B cell (primary cell): ENCODE measurements around the gene TOPAZ1. TPM values are rescaled to one million over a fixed set of nuclear protein-coding genes. Genes with fewer than 3 reads are reported as not detected.

Source experiments
- ATAC-seq: fragments of 200-7000 bp; cut with Tn5 transposase; one replicate; pipeline ENCODE4 v1.10.0; 2021; ENCODE audit warnings: low read depth, mild to moderate bottlenecking, moderate number of reproducible peaks, moderate library complexity
- CTCF ChIA-PET: fragments of 350-600 bp; sonication (Branson Sonifier 250); formaldehyde crosslinking; loops from one replicate; lab custom pipeline; 2021; ENCODE audit warnings: antibody characterized with exemption, inconsistent platforms; lab: Charles Lee
- POLR2A ChIA-PET: fragments of 350-600 bp; sonication (Branson Sonifier 250); formaldehyde crosslinking; loops from one replicate; lab custom pipeline; 2021; ENCODE audit warnings: antibody characterized with exemption; lab: Charles Lee
- DNase-seq: peaks from one replicate; pipeline ENCODE4 v3.0.0; 2013
- H2AFZ ChIP-seq: 2 replicates; pipeline ENCODE4 v1.6.1; 2012; ENCODE audit warnings: mild to moderate bottlenecking, low read depth, low read length; ENCODE audit not compliant: insufficient read depth, poor library complexity, severe bottlenecking
- H3K27ac ChIP-seq, 2 donors: 1 replicate in 1 of 2; 2 replicates in 1 of 2; pipeline ENCODE4 v1.5.1; 2012 to 2013; ENCODE audit warnings: low read length in 2 of 2, mild to moderate bottlenecking in 2 of 2, moderate library complexity in 1 of 2
- H3K27me3 ChIP-seq, 4 experiments: fragments of 200-600 bp in 1 of 4; sonication (generic) in 1 of 4; replicated peaks in 1 of 4; 1 replicate in 2 of 4; 2 replicates in 2 of 4; pipeline versions ENCODE4 v1.6.1 to v1.7.0; 2013 to 2016; ENCODE audit warnings: low read length in 3 of 4, mild to moderate bottlenecking in 2 of 4, mixed read lengths in 1 of 4, moderate library complexity in 1 of 4; ENCODE audit not compliant: insufficient read depth in 4 of 4, control insufficient read depth in 3 of 4; ENCODE audit errors: control extremely low read depth in 1 of 4
- H3K36me3 ChIP-seq, 2 experiments: replicated peaks in 1 of 2; 1 replicate in 1 of 2; 2 replicates in 1 of 2; pipeline versions ENCODE4 v1.6.1 to v1.7.1; 2013; ENCODE audit warnings: low read length in 1 of 2; ENCODE audit not compliant: insufficient read depth in 2 of 2, control insufficient read depth in 1 of 2; ENCODE audit errors: control extremely low read depth in 1 of 2, extremely low read depth in 1 of 2
- H3K4me1 ChIP-seq, 2 donors: fragments of 200-600 bp in 1 of 2; sonication (generic) in 1 of 2; 1 replicate in 1 of 2; 2 replicates in 1 of 2; pipeline versions ENCODE4 v1.5.1 to v1.6.1; 2013 to 2017; ENCODE audit warnings: low read length in 2 of 2; ENCODE audit not compliant: control insufficient read depth in 2 of 2, insufficient read depth in 2 of 2
- H3K4me2 ChIP-seq: replicated peaks from 2 replicates; pipeline ENCODE3; 2012; ENCODE audit warnings: mild to moderate bottlenecking, low read depth, low read length; ENCODE audit not compliant: poor library complexity, severe bottlenecking
- H3K4me3 ChIP-seq, 5 experiments: fragments of 200-600 bp in 1 of 5; sonication (generic) in 1 of 5; 1 replicate in 3 of 5; 2 replicates in 2 of 5; pipeline versions ENCODE4 v1.5.1 to v1.7.0; 2011 to 2016; ENCODE audit warnings: low read length in 4 of 5, mild to moderate bottlenecking in 4 of 5, low read depth in 2 of 5, control low read depth in 1 of 5, moderate library complexity in 1 of 5; ENCODE audit not compliant: insufficient read depth in 1 of 5; ENCODE audit errors: control extremely low read depth in 1 of 5, extremely low read depth in 1 of 5
- H3K79me2 ChIP-seq: fragments of 200-600 bp; sonication (generic); one replicate; pipeline ENCODE4 v1.6.0; 2016; ENCODE audit warnings: low read length; ENCODE audit not compliant: control insufficient read depth, insufficient read depth
- H3K9ac ChIP-seq: fragments of 200-600 bp; sonication (generic); 2 replicates; pipeline ENCODE4 v1.6.1; 2017; ENCODE audit warnings: mild to moderate bottlenecking, low read length, moderate library complexity
- H3K9me3 ChIP-seq, 3 donors: one replicate each; pipeline versions ENCODE4 v1.6.1 to v1.7.1; 2013; ENCODE audit warnings: low read length in 2 of 3; ENCODE audit not compliant: control insufficient read depth in 2 of 3, insufficient read depth in 1 of 3; ENCODE audit errors: control extremely low read depth in 1 of 3
- H4K20me1 ChIP-seq: 2 replicates; pipeline ENCODE4 v1.6.0; 2012; ENCODE audit warnings: mild to moderate bottlenecking, low read length; ENCODE audit not compliant: insufficient read depth, control insufficient read depth, poor library complexity, severe bottlenecking
- H3K27ac Mint-ChIP-seq: one replicate; pipeline ENCODE4 v1.8.0; 2021; ENCODE audit warnings: mixed read lengths
- H3K27me3 Mint-ChIP-seq: one replicate; pipeline ENCODE4 v1.8.0; 2021; ENCODE audit warnings: mixed read lengths
- H3K4me1 Mint-ChIP-seq: one replicate; pipeline ENCODE4 v1.8.0; 2021; ENCODE audit warnings: mixed read lengths
- H3K4me3 Mint-ChIP-seq: one replicate; pipeline ENCODE4 v1.8.0; 2021; ENCODE audit warnings: mixed read lengths
- H3K9me3 Mint-ChIP-seq: one replicate; pipeline ENCODE4 v1.8.0; 2022; ENCODE audit warnings: mixed read lengths; ENCODE audit not compliant: insufficient read depth
- EZH2 ChIP-seq: IDR thresholded peaks from 2 replicates; pipeline ENCODE4 v1.6.1; 2012; ENCODE audit warnings: borderline replicate concordance, low read depth, mild to moderate bottlenecking, moderate library complexity, low read length; ENCODE audit not compliant: insufficient read depth, poor library complexity, severe bottlenecking
- WGBS: methylation state at CpG from one replicate; pipeline ENCODE4 v1.1.5; 2013; ENCODE audit warnings: missing lambda C conversion rate; ENCODE audit not compliant: insufficient coverage; 5-methylcytosine and 5-hydroxymethylcytosine counted together
- intact Hi-C: fragments of 100-400 bp; cut with micrococcal nuclease; formaldehyde crosslinking; loops from one replicate; pipeline ENCODE4 v1.10.0; 2022
- polyA plus RNA-seq: library from polyadenylated mRNA; depleted of rRNA; stranded (reverse); fragments of >200 nt; gene quantifications from 2 replicates; pipeline ENCODE4 v1.2.3, GENCODE V29; 2012
- total RNA-seq, 2 donors: library from RNA; stranded (reverse); fragments of 120-200 nt in 1 of 2; gene quantifications; 1 replicate in 1 of 2; 2 replicates in 1 of 2; pipeline versions ENCODE4 v1.2.3 to v1.2.4, GENCODE V29; 2013 to 2022
- TF ChIP-seq, protein P1 (sequence below): fragments of 200-600 bp; IDR thresholded peaks from one replicate; pipeline ENCODE4 v1.8.0; 2022; ENCODE audit warnings: antibody characterized with exemption, mild to moderate bottlenecking

Gene TOPAZ1
- total and polyA plus RNA-seq, 2 donors (not counting 1 experiment from before 2014, with no cell fraction given) = not detected

DNA sequence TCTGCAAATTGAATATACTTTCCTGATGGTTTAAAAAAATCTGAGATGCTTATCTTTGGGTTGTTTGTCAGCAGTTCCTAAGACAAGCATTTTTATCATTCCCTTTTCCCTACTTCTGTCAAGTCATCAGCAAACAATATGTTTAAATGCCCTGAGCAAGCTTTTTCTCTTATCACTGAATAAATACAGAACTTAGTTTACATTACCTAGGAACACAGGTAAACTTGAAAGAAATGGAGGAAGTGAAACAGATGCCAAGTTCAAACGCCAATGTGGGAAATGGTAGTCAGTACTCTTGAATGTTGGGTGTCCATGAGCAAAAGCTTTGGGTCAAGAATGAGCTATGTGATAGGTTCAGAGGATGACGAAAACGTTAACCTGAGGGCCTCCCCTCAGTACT is 79.6 kb downstream of the TOPAZ1 start:
- DNase-seq (no peak), ATAC-seq (no peak)
- intact Hi-C loops = loop anchor here (5.0 kb wide), 1 partner anchor 191 kb away; no protein-coding TSS in a partner anchor
- Histone ChIP-seq H3K79me2 (no peaks in the 10 kb centered on the region), H3K27me3 (peaks cover 0 to 3% (median 0%) of the 10 kb centered on the region in 4 experiments), H3K9me3 (no peaks in the 10 kb centered on the region), H3K4me1 (no peaks in the 10 kb centered on the region), H3K4me2 (no peak overlapping the region), H3K4me3 (no peak overlapping the region), H3K36me3 (no peaks in the 10 kb centered on the region), H2AFZ (no peak overlapping the region), H3K27ac (no peak overlapping the region), H3K9ac (no peak overlapping the region), H4K20me1 (no peaks in the 10 kb centered on the region)
- POLR2A ChIA-PET = no interaction called here
- CTCF ChIA-PET = interaction anchor here (0.9 to 1.5 kb wide), 2 partner anchors 8 to 17 kb away, joined by 4 to 5 read pairs; partner anchors contain the start of gene TCAIM
- WGBS = no CpG with 5 or more reads among the region's 3 CpGs
- TF ChIP-seq, protein P1, sequence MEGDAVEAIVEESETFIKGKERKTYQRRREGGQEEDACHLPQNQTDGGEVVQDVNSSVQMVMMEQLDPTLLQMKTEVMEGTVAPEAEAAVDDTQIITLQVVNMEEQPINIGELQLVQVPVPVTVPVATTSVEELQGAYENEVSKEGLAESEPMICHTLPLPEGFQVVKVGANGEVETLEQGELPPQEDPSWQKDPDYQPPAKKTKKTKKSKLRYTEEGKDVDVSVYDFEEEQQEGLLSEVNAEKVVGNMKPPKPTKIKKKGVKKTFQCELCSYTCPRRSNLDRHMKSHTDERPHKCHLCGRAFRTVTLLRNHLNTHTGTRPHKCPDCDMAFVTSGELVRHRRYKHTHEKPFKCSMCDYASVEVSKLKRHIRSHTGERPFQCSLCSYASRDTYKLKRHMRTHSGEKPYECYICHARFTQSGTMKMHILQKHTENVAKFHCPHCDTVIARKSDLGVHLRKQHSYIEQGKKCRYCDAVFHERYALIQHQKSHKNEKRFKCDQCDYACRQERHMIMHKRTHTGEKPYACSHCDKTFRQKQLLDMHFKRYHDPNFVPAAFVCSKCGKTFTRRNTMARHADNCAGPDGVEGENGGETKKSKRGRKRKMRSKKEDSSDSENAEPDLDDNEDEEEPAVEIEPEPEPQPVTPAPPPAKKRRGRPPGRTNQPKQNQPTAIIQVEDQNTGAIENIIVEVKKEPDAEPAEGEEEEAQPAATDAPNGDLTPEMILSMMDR = no peak
- TF ChIP-seq EZH2 = no peak
- H3K27ac Mint-ChIP-seq = no peak overlapping the region
- H3K4me1 Mint-ChIP-seq = no peaks in the 10 kb centered on the region
- peaks cover 6% of the 10 kb centered on the region for H3K27me3 Mint-ChIP-seq
- H3K9me3 Mint-ChIP-seq = no peaks in the 10 kb centered on the region
- H3K4me3 Mint-ChIP-seq = no peak overlapping the region

DNA sequence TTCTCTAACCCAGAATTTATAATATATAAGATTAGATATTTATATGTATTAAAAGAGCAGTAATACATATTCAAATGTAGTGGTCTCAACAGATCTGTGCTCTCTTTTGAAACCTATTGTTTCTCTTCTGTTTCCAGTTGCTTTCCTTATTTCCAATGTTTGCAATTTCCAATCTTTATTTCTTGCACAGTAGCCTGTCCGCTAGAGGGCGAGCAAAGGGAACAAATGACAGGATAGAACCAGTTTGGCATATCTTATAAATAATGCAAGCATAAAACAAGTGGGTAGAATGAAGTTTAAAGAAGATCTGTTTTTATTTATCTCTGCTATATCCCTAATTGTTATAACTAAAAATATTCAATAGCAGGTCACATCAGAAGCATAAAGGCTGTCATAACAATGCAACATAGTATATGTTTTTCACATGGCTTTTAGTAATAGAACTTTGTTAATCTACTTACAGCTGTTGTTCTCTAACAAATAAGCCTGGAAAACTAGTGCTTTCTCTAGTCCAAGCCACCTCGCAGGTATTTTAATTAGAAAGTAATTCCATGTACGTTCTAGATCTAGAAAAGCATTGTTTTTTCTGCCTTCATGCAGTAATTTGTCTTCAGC is 81.8 kb downstream of the TOPAZ1 start:
- H3K9me3 ChIP-seq = no peaks in the 10 kb centered on the region
- H3K9ac ChIP-seq = no peak overlapping the region
- H3K4me3 ChIP-seq = no peak overlapping the region
- H2AFZ ChIP-seq = no peak overlapping the region
- H3K36me3 ChIP-seq = no peaks in the 10 kb centered on the region
- ChIA-PET CTCF (interaction anchor here (0.6 to 3.8 kb wide), 12 partner anchors 10 to 591 kb away, joined by 3 to 27 read pairs (median 3); partner anchors contain the start of gene TCAIM), POLR2A (no interaction called here)
- H3K27me3 ChIP-seq = peaks cover 0 to 3% (median 0%) of the 10 kb centered on the region in 4 experiments
- Mint-ChIP-seq H3K9me3 (no peaks in the 10 kb centered on the region), H3K4me3 (no peak overlapping the region), H3K27ac (no peak overlapping the region), H3K4me1 (no peaks in the 10 kb centered on the region), H3K27me3 (peaks cover 10% of the 10 kb centered on the region)
- no peaks in the 10 kb centered on the region for H3K4me1 ChIP-seq
- WGBS = no CpG with 5 or more reads among the region's 4 CpGs
- DNase-seq = peak; percentile 57
- no peak for ATAC-seq
- no peak overlapping the region for H3K4me2 ChIP-seq
- H3K79me2 ChIP-seq = no peaks in the 10 kb centered on the region
- H3K27ac ChIP-seq = no peak overlapping the region
- no peaks in the 10 kb centered on the region for H4K20me1 ChIP-seq
- TF ChIP-seq, protein P1 = peak; percentile 80
- TF ChIP-seq EZH2 = no peak
- intact Hi-C loops = loop anchor here (5.0 kb wide), 1 partner anchor 189 kb away; no protein-coding TSS in a partner anchor
